Measurements from ENCODE around the gene C16orf78. TPM values are rescaled to one million over a fixed set of nuclear protein-coding genes. Genes with fewer than 3 reads are reported as not detected.

The C16orf78 gene
- total RNA-seq, 1 donor from 2014 or later = not detected

DNA sequence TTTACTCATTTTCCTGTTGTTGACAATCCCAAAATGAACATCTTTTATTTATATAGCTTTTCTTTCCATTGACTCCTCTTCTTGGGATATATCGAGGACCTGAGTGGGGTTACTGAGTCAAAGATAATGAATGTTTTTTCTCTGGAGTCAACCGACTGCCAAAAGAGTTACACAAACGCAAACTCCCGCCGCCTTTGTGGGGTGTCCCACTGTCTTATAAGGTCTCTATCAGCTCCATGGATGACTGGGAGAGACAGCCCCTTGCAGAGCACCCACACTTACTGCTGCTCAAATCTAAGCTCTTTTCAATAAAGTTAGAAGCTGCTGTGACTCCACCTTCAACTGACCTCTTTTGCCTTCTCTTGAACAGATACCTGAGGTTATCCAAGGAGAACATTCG is 25.2 kb downstream of the C16orf78 start:
- no peaks in the 10 kb centered on the region for H3K36me3 ChIP-seq (ENCODE audit: control insufficient read depth, insufficient read depth, low read length)
- no peaks in the 10 kb centered on the region for H3K27me3 ChIP-seq (ENCODE audit: control insufficient read depth, insufficient read depth, low read length)
- TF ChIP-seq, protein P1, sequence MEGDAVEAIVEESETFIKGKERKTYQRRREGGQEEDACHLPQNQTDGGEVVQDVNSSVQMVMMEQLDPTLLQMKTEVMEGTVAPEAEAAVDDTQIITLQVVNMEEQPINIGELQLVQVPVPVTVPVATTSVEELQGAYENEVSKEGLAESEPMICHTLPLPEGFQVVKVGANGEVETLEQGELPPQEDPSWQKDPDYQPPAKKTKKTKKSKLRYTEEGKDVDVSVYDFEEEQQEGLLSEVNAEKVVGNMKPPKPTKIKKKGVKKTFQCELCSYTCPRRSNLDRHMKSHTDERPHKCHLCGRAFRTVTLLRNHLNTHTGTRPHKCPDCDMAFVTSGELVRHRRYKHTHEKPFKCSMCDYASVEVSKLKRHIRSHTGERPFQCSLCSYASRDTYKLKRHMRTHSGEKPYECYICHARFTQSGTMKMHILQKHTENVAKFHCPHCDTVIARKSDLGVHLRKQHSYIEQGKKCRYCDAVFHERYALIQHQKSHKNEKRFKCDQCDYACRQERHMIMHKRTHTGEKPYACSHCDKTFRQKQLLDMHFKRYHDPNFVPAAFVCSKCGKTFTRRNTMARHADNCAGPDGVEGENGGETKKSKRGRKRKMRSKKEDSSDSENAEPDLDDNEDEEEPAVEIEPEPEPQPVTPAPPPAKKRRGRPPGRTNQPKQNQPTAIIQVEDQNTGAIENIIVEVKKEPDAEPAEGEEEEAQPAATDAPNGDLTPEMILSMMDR (IDR thresholded peaks at IDR 0.05; ENCODE audit: insufficient read depth, low read length, severe bottlenecking) = no peak
- DNase-seq (ENCODE audit: low read depth) (no peak), FAIRE-seq (no peak)
- H3K4me3 ChIP-seq (ENCODE audit: low read depth, low read length) = no peak overlapping the region

DNA sequence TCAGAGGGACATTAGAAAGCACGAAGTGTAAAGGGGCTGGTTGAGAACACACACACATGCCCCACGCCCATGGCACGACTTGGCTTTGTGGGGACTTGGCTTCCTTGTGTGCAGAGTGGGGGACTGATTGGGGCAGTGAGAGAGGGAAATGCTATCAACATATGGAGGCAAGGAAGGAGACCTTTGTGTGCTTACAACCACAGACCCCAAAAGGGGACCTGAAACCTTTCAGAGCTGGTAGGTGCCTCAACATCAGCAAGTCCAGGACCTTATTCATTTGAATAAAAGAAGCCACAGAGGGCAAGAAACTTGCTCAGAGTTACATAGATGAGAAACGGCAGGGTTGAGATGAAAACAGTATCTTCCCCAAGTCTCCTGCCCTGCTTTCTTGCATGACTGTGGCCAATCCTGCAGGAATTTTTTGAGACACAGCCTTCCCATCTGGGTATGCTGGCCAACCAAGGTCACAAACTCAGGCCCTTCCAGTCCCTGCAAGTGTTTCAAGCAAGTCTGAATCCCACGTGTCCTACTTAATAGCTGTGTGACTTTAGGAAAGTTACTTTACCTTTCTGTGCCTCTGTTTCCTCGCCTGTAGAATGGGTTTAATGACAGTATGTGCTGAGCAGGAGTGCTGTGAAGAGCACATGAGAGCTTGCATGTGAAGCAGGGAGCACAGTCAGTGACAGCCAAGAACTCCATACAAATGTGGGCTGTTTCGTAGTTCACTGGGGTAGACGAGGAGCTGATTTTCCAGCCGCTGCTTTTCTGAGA is 26.2 kb downstream of the C16orf78 start:
- no peak overlapping the region for H3K4me3 ChIP-seq (ENCODE audit: low read depth, low read length)
- TF ChIP-seq, protein P1 (IDR thresholded peaks at IDR 0.05; ENCODE audit: insufficient read depth, low read length, severe bottlenecking) = no peak
- FAIRE-seq (no peak), DNase-seq (ENCODE audit: low read depth) (no peak)
- no peaks in the 10 kb centered on the region for H3K36me3 ChIP-seq (ENCODE audit: control insufficient read depth, insufficient read depth, low read length)
- no peaks in the 10 kb centered on the region for H3K27me3 ChIP-seq (ENCODE audit: control insufficient read depth, insufficient read depth, low read length)

DNA sequence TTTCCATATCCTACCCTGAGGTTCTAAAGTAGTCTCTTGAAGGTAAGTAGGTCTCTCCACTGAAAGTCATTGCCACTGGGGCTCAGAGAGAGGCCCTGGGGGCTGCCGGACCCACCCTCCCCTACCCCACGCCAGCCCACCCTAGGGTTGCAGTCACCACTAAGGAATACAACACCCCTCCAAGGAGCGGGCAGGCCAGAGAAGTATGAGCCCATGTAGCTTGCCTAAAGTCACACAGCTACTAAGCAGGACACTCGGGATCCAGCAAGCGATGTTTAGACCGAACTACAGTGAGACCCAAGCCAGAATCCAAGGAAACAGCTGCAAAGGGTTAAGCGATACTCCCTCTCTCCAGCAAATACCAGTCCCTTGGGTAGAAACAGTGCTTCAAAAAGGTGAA is 27.0 kb downstream of the C16orf78 start:
- Histone ChIP-seq H3K4me3 (ENCODE audit: low read depth, low read length) (no peak overlapping the region), H3K27me3 (ENCODE audit: control insufficient read depth, insufficient read depth, low read length) (no peaks in the 10 kb centered on the region), H3K36me3 (ENCODE audit: control insufficient read depth, insufficient read depth, low read length) (no peaks in the 10 kb centered on the region)
- DNase-seq (ENCODE audit: low read depth) = no peak
- FAIRE-seq = no peak
- TF ChIP-seq, protein P1 (IDR thresholded peaks at IDR 0.05; ENCODE audit: insufficient read depth, low read length, severe bottlenecking) = no peak

DNA sequence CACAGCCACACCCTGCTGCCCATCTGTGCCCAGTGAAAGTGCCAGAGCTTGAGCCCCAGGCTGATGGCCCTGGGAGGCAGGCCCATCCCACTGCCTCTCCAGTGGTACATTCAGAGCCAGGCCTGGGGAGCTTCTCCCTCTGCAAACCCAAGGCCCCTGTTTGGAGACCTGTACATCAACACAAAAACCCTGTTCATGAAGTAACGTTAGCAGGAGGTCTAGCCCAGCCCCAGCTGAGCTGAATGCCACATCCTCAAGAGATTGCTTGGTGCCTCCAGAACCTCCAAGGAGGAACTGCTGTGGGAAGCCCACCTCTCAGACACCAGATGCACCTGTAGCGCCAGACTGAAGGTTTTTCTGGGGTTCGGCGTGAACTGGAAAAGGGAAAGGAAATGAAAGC is 31.5 kb downstream of the C16orf78 start:
- FAIRE-seq (no peak), DNase-seq (ENCODE audit: low read depth) (no peak)
- no peaks in the 10 kb centered on the region for H3K36me3 ChIP-seq (ENCODE audit: control insufficient read depth, insufficient read depth, low read length)
- H3K27me3 ChIP-seq (ENCODE audit: control insufficient read depth, insufficient read depth, low read length) = no peaks in the 10 kb centered on the region
- no peak overlapping the region for H3K4me3 ChIP-seq (ENCODE audit: low read depth, low read length)
- TF ChIP-seq, protein P1 (IDR thresholded peaks at IDR 0.05; ENCODE audit: insufficient read depth, low read length, severe bottlenecking) = no peak

DNA sequence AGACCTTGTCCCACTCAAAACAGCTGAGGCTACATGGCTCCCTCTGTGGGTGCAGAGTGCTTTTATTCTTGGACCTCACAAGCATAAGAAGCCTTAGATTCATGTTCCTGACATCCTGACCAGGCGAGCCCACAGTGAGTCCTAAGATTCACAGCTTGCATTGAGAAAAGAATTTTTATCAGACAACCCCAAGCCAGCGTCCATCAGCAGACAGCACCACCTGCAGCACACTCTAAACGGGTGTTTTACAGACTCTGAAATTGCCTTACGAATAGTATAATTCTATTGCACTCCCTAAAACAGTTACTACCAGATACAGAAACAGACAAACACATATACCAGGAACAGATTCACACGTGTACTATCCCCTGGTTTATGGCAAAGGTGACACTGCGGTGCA is 31.9 kb downstream of the C16orf78 start:
- DNase-seq (ENCODE audit: low read depth) (no peak), FAIRE-seq (no peak)
- Histone ChIP-seq H3K4me3 (ENCODE audit: low read depth, low read length) (no peak overlapping the region), H3K27me3 (ENCODE audit: control insufficient read depth, insufficient read depth, low read length) (no peaks in the 10 kb centered on the region), H3K36me3 (ENCODE audit: control insufficient read depth, insufficient read depth, low read length) (no peaks in the 10 kb centered on the region)
- TF ChIP-seq, protein P1 (IDR thresholded peaks at IDR 0.05; ENCODE audit: insufficient read depth, low read length, severe bottlenecking) = no peak
